ENCODE measurements around the gene TCF19.

TCF19 gene

DNA sequence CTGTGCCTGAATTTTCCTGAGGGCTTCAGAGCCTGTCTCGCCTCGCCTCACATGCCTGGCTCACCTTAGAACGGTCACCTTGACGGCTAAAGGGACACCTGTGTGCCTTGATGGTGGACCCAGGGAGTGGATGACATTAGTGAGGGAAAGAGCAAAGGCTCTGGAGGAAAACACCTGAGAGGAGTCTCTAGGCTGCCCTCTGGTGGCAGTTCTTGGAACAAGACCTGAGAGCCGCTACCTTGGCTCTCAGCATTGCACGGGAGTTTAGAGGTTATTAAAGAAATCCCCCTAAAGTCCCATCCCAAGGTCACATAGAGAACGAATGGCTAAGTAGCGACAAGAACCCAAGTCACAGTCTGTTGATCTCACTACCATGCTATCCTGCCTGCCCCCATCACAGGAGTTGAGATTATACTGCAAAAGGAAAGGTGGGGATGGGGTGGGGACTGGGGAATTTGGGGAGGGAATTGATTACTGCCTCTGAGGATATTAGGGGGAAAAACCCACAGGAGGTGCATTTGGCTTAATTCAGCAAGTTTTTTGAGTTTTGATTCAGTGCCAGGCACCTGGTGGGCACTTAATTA lies 30.2 kb upstream of the TCF19 start:
- DNase-seq, result peak; percentile 53

DNA sequence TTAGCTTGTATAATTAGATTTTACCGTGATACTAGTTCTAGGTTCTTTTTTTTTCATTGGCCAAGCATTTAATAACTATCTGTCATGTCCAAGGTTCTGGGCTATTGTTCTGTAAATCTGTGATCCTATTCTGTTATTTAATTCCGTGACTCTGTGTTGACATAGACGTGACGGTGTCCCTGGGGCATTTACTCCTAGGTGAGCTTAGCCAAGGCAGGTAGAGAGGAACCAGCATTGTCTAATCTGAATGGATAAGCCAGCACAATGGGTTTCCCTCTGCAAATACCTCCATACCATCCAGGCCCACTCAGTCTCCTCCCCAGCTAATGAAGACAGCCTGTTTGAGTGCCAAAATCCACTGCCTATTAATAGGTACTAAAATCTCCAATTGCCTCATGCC lies 29.3 kb upstream of the TCF19 start:
- DNase-seq, result no peak

DNA sequence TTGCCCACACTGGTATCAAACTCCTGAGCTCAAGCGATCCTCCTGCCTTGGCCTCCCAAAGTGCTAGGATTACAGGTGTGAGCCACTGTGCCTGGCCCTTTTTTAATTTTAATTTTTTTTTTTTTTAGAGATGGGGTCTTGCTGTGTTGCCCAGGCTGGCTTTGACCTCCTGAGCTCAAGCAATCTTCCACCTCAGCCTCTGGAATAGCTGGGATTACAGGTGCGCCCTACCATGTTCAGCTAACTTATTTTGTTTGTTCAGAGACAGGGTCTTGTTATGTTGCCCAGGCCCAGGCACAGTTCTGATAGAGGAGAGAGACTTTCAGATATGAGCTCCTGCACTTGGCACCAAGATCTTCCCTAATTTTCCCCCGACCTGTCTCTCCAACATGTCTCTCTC lies 27.6 kb upstream of the TCF19 start:
- no peak for DNase-seq

DNA sequence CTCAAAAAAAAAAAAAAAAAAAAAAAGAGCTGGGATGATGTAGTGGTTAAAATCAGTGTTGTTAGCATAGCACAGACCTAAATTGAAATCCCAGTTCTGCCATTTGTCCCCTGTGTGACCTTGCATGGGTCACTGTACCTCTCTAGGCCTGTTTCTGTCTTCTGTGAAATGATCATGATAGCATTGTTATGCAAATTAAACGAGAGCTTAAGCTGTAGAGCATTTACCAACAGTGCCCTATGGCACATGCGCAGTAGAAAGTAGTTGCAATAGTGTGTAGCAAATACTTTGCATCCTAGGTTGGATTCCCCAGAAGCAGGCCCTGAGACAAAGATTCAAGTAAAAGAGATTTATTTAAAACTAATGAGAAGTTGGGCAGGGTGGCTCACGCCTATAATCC lies 26.8 kb upstream of the TCF19 start:
- DNase-seq, result no peak

DNA sequence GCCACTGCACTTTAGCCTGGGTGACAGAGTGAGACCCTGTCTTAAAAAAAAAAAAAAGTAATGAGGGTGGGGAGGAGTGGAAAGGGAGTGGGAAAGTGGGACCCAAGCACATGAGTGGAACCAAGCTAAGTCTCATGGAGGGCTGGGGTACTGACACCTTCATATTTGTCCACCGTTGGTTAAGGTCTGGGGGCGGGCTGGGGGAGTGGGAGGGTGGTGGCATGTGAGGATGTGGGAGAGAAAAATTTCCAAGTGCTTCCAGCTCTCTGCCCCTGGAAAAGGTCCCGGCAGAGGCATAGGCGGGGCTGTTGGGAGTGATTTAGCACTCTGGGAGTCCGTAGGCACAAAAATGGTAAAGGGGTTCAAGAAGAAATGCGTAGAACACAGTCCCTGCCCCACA lies 25.6 kb upstream of the TCF19 start:
- no peak for DNase-seq

DNA sequence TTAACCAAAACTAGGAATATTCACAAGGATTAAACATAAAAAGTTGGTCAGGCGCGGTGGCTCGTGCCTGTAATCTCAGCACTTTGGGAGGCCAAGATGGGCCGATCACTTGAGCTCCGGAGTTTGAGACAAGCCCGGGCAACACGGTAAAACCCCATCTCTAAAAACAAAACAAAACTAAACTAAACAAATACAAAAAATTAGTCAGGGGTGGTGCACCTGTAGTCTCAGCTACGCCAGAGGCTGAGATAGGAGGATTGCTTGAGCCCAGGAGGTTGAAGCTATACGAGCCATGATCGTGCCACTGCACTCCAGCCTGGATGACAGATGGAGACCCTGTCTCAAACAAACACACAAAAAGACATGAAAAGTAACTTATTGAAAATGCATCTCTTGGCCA lies 22.7 kb upstream of the TCF19 start:
- no peak for DNase-seq

DNA sequence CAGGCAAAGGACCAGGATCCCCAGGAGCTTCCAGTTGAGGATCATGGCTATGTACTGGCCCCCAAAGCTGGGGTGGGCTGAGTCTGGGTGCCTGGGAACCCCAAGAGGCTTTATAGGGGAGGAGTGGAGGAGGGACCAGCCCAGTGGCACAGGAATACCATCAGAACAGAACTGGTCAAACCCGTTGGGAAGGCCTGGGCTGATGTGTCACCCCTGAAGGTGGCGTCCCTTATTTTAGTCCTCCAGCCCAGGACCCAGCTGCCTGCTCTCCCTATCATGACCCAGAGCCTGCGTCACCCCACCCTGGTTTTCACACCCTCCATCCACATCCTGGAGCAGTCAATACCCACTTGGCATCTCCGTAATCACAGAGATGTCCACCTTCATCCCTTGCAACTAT lies 19.4 kb upstream of the TCF19 start, which contains the start of gene PSORS1C2:
TSS of gene PSORS1C2 (minus strand) at position 85 of the 400 bp plus-strand sequence. CDS start at position 45, 40 bp downstream.
- no peak for DNase-seq

DNA sequence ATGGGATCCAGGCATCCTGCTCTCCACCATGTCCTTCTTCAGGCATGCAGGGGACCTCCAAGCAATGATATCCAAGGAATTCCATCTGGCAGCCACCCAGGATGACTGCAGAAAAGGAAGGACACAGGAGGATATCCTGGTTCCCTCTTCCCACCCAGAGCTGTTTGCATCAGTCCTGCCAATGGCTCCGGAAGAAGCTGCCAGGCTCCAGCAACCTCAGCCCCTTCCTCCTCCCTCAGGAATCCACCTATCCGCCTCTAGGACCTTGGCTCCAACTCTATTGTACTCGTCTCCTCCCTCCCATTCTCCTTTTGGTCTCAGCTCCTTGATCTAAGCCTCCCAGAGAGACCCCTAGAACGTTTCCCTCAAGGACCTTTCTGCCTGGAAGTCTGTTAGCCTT lies 18.8 kb upstream of the TCF19 start:
- no peak for DNase-seq

DNA sequence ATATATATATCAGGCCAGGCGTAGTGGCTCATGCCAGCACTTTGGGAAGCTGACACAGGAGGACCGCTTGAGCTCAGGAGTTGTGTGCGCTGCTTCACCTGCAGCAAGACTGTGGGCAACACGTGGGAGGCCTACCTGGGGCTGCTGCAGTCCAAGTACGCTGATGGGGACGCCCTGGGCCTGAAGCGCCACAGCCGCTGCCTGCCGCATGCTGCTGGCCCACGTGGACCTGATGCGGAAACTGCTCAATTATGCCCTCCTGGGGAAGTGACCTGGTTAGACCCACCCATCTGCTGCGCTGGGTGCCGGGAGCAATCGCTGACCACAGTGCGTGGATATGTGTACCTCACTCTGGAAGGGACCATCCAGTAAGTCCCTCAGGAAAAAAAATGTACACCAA lies 17.7 kb upstream of the TCF19 start:
- no peak for DNase-seq

DNA sequence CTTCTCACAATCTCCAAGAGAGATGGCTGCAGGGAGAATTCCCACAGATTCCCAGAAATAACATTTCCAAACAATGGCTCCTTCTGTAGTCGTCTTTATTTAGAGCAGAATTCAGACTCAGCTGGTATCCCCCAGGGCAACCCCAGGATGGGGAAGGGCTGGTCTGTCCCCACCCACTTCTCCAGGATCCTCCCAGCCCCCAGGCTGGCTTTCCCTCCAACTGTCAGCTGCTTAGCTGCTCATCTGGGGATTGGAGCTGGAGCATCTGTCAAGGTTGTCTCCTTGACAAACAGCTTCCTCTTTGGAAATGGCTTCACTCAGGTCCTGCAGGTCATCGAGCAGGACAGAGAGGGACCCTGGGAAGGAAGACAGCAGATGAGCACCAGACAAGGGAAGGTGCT lies 16.0 kb upstream of the TCF19 start:
- DNase-seq, result no peak

DNA sequence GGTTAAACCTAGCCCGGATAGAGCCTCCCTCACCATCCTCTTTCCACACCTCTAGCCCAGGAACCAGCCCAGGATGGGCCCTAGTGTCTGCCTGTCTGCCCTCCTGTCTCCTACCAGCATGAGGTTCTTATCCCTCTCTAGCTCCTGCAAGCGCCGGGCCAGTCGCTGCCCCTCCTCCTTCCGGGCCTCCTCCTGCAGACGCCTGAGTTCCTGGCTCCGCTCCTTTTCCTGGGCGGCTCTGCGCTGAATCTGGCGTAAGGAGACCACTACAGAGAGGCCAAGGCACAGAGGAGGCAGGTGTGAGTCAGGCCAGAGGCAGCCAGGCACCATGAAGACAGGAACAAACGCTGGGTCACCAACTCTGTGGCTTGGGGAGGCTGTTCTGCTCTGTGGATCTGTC lies 15.2 kb upstream of the TCF19 start:
- DNase-seq, result no peak

DNA sequence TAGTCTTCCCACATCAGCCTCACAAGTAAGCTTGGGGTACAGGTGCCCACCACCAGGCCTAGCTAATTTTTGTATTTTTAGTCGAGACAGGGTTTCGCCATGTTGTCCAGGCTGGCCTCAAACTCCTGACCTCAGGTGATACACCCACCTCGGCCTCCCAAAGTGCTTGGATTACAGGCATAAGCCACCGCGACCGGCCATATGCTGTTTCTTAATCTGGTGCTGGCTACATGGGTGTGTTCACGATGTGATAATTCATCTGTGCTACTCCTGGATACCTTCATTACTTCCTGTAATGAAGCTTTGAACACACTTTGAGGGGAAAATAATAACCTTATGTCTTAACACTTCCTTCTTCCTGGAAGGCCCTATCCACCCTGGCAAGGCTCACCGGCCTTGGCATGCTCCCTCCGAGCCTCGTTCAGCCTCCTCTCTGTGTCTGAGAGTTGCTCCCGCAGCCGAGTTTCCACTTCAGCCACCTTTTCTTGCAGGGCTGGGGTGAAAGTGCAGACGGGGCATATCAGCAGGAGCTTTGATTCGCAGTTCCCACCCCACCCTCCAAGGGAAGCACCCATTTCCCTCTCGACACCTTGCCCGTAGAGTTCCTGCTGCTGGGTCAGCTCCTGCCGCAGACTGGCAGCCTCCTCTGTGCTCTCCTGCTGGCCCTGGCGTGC lies 14.0 kb upstream of the TCF19 start:
- DNase-seq, result no peak

DNA sequence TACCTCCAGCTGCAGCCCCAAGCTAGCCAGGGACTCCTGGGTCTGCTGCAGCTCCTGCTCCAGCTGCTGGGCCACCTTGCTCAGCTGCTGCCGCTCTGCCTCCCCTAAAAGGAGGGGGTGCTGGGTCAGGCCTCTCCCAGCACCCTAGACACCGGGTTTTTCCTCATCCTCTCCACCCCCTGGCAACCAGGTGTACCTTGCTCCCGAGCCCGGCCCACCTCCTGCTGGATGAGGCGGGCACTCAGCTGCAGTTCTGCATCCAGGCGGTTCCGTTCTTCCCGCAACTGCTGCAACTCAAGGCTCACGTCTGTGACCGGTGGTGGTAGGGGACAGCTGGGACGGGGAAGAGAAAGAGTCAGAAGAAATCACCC lies 13.4 kb upstream of the TCF19 start:
- no peak for DNase-seq

DNA sequence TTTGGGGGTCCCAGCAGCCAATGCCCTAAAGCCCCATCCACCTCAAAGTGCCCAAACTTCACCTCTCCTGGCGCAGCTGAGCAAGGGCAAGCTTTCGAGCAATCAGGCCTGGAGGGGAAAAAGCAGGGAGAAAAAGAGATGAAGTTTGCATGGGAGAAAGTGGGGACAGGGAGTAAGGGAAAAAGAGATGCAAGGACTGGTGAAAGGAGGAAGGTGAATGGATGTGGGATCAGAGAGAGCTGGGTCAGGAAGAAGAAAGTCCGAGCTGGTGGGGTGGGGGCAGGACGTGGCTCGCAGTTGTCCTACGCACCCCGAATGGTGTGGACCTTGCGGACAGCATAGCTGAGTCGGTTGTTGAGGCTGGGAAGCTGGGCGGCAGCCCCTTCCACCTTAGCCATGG lies 13.0 kb upstream of the TCF19 start:
- no peak for DNase-seq

DNA sequence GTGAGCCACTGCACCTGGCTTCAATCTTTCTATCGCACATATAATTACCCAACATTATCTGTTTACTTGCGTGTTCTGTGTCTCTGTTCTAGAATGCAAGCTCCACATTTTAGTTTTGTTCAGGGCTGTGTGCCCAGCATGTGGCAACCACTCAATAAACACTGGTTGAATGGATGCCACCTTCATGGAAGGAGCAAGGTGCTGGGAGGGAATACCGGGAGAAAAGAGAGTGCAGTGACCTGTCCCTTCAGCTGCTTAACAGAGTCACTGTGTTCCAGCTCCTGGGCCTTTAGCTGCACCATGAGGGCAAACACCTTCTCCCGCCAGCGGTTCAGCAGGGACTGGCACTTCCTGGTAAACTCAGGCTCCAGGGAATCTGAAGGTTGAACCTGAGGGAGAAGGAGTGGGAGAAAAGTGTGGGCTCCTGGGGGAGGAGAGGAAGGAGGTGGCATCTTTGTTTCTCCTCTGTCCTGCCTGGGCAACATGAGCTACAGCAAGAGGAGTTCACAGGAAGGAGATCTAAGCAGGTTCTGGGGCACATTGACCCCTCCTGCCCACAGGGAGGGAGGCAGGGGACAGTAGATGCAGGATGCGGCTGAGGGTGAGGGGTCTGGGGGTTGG lies 8.5 kb upstream of the TCF19 start:
- DNase-seq, result no peak

DNA sequence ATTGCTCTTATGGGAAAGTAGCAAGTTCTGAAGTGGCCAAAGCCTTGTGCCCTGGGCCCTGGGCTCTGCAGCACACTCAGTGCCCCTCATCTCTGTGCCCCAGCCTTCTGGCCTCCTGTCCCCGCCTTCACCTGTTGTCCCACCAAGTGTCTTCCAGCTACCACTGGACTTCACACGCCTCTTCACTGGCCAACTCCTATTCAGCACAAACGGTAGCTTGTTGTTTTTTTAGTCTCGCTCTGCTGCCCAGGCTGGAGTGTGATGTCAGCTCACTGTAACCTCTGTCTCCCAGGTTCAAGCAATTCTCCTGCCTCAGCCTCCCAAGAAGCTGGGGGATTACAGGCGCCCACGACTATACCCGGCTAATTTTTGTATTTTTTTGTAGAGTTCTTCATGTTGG lies 5.6 kb upstream of the TCF19 start:
- no peak for DNase-seq

DNA sequence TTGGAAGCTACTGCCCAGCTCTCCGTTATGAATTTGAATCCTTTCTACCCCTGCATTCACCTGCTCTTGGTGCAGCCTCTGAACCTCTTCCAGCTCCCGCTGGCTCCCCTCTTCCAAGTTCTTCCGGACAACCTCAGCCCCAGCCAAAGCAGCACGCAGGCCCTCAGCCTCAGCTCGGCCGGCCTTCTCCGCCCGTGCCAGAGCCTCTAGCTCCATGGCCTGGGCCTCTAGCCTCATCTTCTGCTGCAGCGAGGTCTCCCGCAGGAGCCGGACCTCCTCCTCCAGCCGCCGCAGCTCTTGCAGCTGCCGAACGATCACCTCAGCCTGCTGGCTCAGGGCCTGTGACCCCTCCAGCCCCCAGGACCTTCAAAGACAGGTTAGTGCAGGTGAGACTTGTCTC lies 4.0 kb upstream of the TCF19 start:
- no peak for DNase-seq

DNA sequence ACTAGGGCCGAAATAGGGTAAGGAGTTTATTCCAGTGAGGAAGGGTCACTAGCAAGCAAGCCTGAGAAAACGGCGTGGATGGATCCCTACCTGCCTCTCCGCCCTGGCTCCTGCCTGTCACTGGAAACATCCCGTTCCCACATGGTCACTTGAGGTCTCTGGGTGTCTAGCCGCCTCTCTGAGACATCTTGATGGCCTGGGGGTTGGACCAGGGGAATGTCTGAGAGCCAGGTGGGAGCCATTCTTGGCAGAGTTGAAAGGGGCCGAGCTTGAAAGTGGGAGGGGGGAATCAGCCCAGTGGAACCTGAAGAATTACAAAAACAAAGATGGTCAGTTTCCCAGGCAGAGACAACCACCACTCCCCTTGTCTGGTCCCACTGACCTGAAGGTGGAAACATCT lies 1.7 kb upstream of the TCF19 start:
- no peak for DNase-seq

DNA sequence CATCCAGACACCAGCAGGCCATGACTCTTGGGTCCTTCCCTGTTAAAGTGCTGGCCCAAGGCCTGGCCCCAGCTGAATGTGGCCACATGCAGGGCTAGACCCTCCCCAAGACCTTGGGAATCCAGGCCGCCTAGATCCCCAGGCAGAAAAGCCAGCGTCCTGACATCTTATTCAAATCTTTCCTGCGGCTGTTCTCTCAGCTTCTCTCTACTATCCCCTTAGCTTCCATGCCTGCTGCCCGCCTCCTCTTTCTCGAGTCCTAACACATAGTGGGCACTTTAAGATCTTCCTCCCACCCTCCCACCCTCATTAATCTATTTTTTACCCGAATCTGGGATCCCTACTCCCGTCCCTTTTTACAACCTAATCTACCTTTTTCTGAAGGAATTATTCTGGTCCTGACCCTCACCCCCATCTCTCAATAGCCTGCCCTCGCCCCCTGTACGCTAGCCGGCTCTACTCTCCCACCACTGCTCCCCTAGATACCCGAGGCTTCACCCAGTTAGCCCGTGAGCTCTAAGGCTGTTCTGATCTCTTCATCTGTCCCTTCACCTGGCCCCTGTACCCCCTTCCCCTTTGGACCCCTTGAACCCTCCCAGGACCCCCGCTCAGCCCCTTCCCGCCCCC lies 763 bp upstream of the TCF19 start, which contains the start of gene CCHCR1:
TSS of gene CCHCR1 (minus strand) at position 290 of the 627 bp plus-strand sequence. CDS start at position 88, 202 bp downstream.
- DNase-seq, result no peak

DNA sequence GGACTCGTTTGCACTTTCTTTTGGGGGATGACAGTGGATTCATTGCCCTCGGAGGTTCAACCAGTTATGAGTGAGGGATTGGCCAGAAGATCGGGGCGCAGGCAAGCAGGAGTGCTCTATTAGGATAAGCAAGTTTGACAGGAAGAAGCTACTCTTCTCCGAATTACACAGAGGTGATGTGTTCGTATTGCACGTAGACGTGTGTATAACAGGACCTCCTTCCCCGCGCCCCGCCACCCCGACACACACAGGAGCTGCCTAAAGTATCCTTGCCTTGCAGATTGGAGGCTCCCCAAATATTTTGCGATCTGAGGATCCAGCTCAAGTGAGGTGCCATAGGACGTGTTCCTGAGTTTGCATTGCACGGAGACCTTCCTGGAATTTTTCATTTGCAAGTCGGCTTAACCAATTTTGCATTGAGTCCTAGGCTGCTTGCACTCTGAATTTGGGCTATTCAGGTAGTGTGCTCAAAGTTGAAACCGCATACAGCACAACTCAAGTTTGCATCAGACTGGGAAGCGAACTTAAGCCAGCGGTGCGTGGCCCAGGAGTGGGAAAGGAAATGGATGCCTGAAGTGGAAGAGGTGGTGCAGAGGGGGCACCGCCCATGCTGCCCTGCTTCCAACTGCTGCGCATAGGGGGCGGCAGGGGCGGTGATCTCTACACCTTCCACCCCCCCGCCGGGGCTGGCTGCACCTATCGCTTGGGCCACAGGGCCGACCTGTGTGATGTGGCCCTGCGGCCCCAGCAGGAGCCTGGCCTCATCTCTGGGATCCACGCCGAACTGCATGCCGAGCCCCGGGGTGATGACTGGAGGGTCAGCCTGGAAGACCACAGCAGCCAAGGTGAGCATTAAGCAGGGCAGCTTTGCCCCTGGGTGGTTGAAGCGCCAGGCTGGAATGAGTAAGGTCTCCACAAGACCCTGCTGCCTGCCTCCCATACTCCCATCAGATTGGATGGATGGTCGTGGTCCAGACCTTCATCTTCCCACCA lies 770 bp downstream of the TCF19 start:
- DNase-seq, result no peak

DNA sequence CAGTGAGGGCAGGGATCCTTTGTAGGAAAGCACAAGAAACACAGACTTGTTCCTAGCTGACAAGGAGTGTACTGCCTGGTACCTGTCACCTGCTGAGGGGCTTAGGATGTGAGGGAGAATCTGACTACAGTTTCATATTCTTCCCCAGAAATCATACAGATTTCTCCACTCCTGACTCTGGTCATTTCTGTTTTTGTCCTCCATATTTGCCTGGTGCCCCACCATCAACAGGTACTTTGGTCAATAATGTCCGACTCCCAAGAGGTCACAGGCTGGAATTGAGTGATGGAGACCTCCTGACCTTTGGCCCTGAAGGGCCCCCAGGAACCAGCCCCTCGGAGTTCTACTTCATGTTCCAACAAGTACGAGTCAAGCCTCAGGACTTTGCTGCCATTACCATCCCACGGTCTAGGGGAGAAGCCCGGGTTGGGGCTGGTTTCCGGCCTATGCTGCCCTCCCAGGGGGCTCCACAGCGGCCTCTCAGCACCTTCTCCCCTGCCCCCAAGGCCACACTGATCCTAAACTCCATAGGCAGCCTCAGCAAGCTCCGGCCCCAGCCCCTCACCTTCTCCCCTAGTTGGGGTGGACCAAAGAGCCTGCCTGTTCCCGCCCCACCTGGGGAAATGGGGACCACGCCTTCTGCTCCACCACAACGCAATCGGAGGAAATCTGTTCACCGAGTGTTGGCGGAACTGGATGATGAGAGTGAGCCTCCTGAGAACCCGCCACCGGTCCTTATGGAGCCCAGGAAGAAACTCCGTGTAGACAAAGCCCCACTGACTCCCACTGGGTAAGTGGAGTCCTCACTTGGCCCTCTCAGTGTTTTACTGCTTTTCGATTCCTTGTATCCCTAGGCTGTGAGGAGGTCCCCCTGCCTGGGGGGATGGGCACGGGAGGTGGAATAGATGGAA lies 3.1 kb downstream of the TCF19 start:
- DNase-seq, result no peak

Measured in central memory CD4-positive, alpha-beta T cell (primary cell).